SK-N-MC (cell line): Measurements from ENCODE around the gene BCAS3.

Experiments used
- DNase-seq: peaks from one replicate; pipeline ENCODE4 v3.0.0-alpha.2; 2011; ENCODE audit warnings: low read depth, low spot score
- H3K27ac ChIP-seq: fragments of 200-600 bp; sonication (generic); 2 replicates; pipeline ENCODE4 v1.5.1; 2016; ENCODE audit warnings: mixed run types
- H3K36me3 ChIP-seq: fragments of 200-600 bp; sonication (generic); 2 replicates; pipeline ENCODE4 v1.6.1; 2017; ENCODE audit warnings: antibody characterized with exemption, low read length, mixed read lengths; ENCODE audit not compliant: insufficient read depth
- H3K4me3 ChIP-seq: fragments of 200-600 bp; sonication (generic); 2 replicates; pipeline ENCODE4 v1.5.1; 2016
- H3K9ac ChIP-seq: fragments of 200-600 bp; sonication (generic); 2 replicates; pipeline ENCODE4 v1.8.0; 2017; ENCODE audit warnings: mixed run types, mixed read lengths; ENCODE audit not compliant: insufficient read length
- H3K9me3 ChIP-seq: fragments of 200-600 bp; sonication (generic); 2 replicates; pipeline ENCODE4 v1.6.1; 2017; ENCODE audit warnings: low read depth, mild to moderate bottlenecking, antibody characterized with exemption, low read length, moderate library complexity, mixed read lengths
- EZH2 ChIP-seq: fragments of 200-600 bp; sonication (generic); IDR thresholded peaks from one replicate; pipeline ENCODE4 v1.6.1; 2017; ENCODE audit warnings: antibody characterized with exemption
- FOXP2 ChIP-seq: optimal IDR thresholded peaks from 2 replicates; pipeline ENCODE3; 2011; ENCODE audit warnings: mild to moderate bottlenecking, moderate library complexity; ENCODE audit not compliant: insufficient read depth; ENCODE audit errors: extremely low read length, control extremely low read depth
- POLR2AphosphoS5 ChIP-seq: IDR thresholded peaks from 2 replicates; pipeline ENCODE4 v1.6.1; 2012; ENCODE audit warnings: mild to moderate bottlenecking, low read depth, low read length, borderline replicate concordance

Gene BCAS3

GRCh38 chr17:60901242-60901641, 223.6 kb downstream of the BCAS3 start:
- no peak overlapping the region for H3K4me3 ChIP-seq
- no peak overlapping the region for H3K27ac ChIP-seq
- no peak for TF ChIP-seq POLR2AphosphoS5
- TF ChIP-seq EZH2, result no peak
- TF ChIP-seq FOXP2, result no peak
- no peak overlapping the region for H3K9ac ChIP-seq
- DNase-seq, result no peak
- no peaks in the 10 kb centered on the region for H3K9me3 ChIP-seq
- H3K36me3 ChIP-seq, result no peaks in the 10 kb centered on the region

DNA sequence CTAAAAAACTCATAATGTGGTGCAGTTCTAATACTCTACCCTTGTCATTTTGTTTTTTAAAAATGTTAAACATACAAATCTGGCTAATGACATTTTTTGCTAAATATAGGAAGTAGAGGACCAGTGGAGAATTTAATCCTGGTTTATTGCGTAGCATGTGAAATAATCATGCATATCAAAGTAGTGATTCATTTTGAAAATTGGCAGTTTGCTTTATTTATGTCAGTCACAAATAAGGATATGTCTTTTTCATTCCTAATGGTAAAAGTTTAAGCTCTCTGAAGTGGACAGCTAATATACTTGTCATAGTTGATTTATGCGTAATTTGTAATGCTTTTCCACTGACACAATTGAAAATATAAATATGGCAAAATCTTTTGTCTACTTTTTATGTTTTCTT, 224.2 kb downstream of the BCAS3 start:
- H3K9ac ChIP-seq, result no peak overlapping the region
- no peak overlapping the region for H3K4me3 ChIP-seq
- no peaks in the 10 kb centered on the region for H3K36me3 ChIP-seq
- no peaks in the 10 kb centered on the region for H3K9me3 ChIP-seq
- DNase-seq, result no peak
- H3K27ac ChIP-seq, result no peak overlapping the region
- TF ChIP-seq EZH2, result no peak
- no peak for TF ChIP-seq FOXP2
- no peak for TF ChIP-seq POLR2AphosphoS5

DNA sequence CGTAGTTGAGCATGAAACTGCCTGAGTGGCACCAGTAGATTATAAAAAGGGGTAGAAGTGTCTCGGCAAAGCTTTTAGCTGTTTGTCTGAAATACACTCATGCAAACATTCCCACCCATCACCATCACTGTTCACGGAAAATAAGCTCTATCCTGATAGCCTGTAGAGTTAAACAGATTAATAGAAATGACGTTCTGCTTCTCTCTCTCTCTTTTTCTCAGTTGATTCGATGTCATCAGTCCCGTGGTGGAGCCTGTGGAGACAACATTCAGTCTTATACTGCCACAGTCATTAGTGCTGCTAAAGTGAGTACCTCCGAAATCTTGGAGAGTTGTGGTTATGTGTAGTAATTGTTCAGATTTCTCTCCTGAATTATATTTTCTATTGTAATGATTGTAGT, 224.7 kb downstream of the BCAS3 start:
- Histone ChIP-seq H3K9ac (no peak overlapping the region), H3K9me3 (no peaks in the 10 kb centered on the region), H3K36me3 (no peaks in the 10 kb centered on the region), H3K4me3 (no peak overlapping the region), H3K27ac (no peak overlapping the region)
- DNase-seq, result no peak
- TF ChIP-seq POLR2AphosphoS5, result no peak
- no peak for TF ChIP-seq FOXP2
- no peak for TF ChIP-seq EZH2

GRCh38 chr17:60904582-60904981, 226.9 kb downstream of the BCAS3 start:
- no peak for DNase-seq
- H3K27ac ChIP-seq, result no peak overlapping the region
- no peaks in the 10 kb centered on the region for H3K36me3 ChIP-seq
- no peak for TF ChIP-seq FOXP2
- TF ChIP-seq EZH2, result no peak
- no peak for TF ChIP-seq POLR2AphosphoS5
- no peaks in the 10 kb centered on the region for H3K9me3 ChIP-seq
- no peak overlapping the region for H3K4me3 ChIP-seq
- no peak overlapping the region for H3K9ac ChIP-seq

- H3K4me3 ChIP-seq, result no peak overlapping the region
- H3K27ac ChIP-seq, result no peak overlapping the region
- no peaks in the 10 kb centered on the region for H3K9me3 ChIP-seq
- H3K36me3 ChIP-seq, result no peaks in the 10 kb centered on the region
- H3K9ac ChIP-seq, result no peak overlapping the region
- DNase-seq, result no peak
- TF ChIP-seq EZH2, result no peak
- no peak for TF ChIP-seq FOXP2
- no peak for TF ChIP-seq POLR2AphosphoS5
Observed at GRCh38 chr17:60905709-60906108, 228.1 kb downstream of the BCAS3 start.

GRCh38 chr17:60908324-60908723, 230.7 kb downstream of the BCAS3 start:
- Histone ChIP-seq H3K27ac (no peak overlapping the region), H3K36me3 (no peaks in the 10 kb centered on the region), H3K9me3 (no peaks in the 10 kb centered on the region), H3K9ac (no peak overlapping the region), H3K4me3 (no peak overlapping the region)
- TF ChIP-seq EZH2 (no peak), FOXP2 (no peak), POLR2AphosphoS5 (no peak)
- no peak for DNase-seq

DNA sequence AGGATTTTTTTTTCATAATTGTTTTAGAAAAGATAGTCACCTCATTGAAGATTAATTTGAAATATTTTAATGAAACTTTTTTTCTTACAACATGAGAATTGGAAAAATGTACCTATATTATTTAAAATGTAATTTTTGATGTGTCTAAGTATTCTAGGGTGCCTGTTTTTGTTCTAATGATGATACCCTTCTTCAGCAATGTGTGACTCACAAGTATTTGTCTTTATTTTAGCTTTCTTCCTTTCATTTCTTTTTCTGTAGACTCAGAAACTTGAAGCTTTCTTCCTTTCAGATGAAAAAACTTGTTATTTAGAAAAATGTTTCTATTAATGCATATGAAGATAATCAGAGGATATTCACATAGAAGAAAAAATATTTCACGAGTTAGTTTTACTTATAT, 231.8 kb downstream of the BCAS3 start:
- Histone ChIP-seq H3K4me3 (no peak overlapping the region), H3K9ac (no peak overlapping the region), H3K9me3 (no peaks in the 10 kb centered on the region), H3K27ac (no peak overlapping the region), H3K36me3 (no peaks in the 10 kb centered on the region)
- no peak for TF ChIP-seq POLR2AphosphoS5
- TF ChIP-seq FOXP2, result no peak
- TF ChIP-seq EZH2, result no peak
- DNase-seq, result no peak

DNA sequence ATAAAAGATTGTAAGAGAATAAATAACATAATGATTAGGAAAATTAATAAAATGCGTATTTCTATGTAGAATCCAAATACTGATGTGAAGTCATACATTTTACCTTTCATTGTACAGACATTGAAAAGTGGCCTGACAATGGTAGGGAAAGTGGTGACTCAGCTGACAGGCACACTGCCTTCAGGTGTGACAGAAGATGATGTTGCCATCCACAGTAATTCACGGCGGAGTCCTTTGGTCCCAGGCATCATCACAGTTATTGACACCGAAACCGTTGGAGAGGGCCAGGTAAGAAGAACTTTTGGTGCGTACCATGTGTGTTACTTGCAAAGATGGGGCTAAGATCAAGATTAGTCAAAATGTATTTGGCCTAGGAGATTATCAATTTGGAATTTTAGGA, 232.8 kb downstream of the BCAS3 start:
- H3K9ac ChIP-seq, result no peak overlapping the region
- no peak overlapping the region for H3K4me3 ChIP-seq
- H3K9me3 ChIP-seq, result no peaks in the 10 kb centered on the region
- DNase-seq, result no peak
- no peak overlapping the region for H3K27ac ChIP-seq
- TF ChIP-seq EZH2, result no peak
- no peak for TF ChIP-seq POLR2AphosphoS5
- no peak for TF ChIP-seq FOXP2
- H3K36me3 ChIP-seq, result no peaks in the 10 kb centered on the region

GRCh38 chr17:60914078-60914477, 236.4 kb downstream of the BCAS3 start:
- no peak overlapping the region for H3K9ac ChIP-seq
- TF ChIP-seq EZH2, result no peak
- no peak for TF ChIP-seq POLR2AphosphoS5
- no peak for TF ChIP-seq FOXP2
- no peaks in the 10 kb centered on the region for H3K36me3 ChIP-seq
- no peak overlapping the region for H3K4me3 ChIP-seq
- H3K27ac ChIP-seq, result no peak overlapping the region
- H3K9me3 ChIP-seq, result peaks cover 2% of the 10 kb centered on the region; the same call in 1 of the 2 replicates
- no peak for DNase-seq
